ENCODE results near the gene TCEAL4. TPM values are rescaled to one million over a fixed set of nuclear protein-coding genes. Genes with fewer than 3 reads are reported as not detected.

TCEAL4 gene
- total RNA-seq, 1 experiment from 2014 or later: 29.8 TPM

- Histone ChIP-seq H3F3A (ENCODE audit: low read length, unreplicated experiment) (peaks cover 9% of the 10 kb centered on the region), H3K4me2 (ENCODE audit: low read length) (peak overlapping the region; percentile 80), H3K9me3 (ENCODE audit: low read length) (no peaks in the 10 kb centered on the region), H3K27ac (ENCODE audit: low read length) (peak overlapping the region; percentile 97), H3K27me3 (ENCODE audit: low read length) (no peaks in the 10 kb centered on the region), H3K36me3 (ENCODE audit: low read depth, low read length) (no peaks in the 10 kb centered on the region; the same call in 1 of the 2 replicates), H3K79me2 (ENCODE audit: low read length) (0 out of 2 replicates have a peak, but pooled peaks cover 12% of the 10 kb centered on the region), H4K20me1 (ENCODE audit: low read length) (no peaks in the 10 kb centered on the region), H3K9me2 (replicated peaks; ENCODE audit: low read length) (0 out of 2 replicates have a peak, but pooled peaks cover 3% of the 10 kb centered on the region), H2AFZ (ENCODE audit: low read length) (no peak overlapping the region), H3K4me1 (ENCODE audit: insufficient read depth, low read length) (peaks cover 42% of the 10 kb centered on the region), H3K9ac (ENCODE audit: low read length) (peak overlapping the region; percentile 73), H3K4me3 (ENCODE audit: low read length) (no peak overlapping the region; the same call in 1 of the 2 replicates)
- intact Hi-C loops (cut with micrococcal nuclease): loop anchor here (1.0 kb wide), 1 partner anchor 56 kb away; no protein-coding TSS in a partner anchor
- CTCF ChIA-PET: no interaction called here
- POLR2A ChIA-PET (ENCODE audit: unreplicated experiment): interaction anchor here (0.6 to 1.0 kb wide), 2 partner anchors 14 to 208 kb away, joined by 3 to 4 read pairs; no protein-coding TSS in a partner anchor
- peak; percentile 58 for DNase-seq
- ATAC-seq: peak; percentile 30; the same call in 1 of the 2 replicates
- no TSS peak for BruUV-seq (replicated peaks)
- no peak for TF ChIP-seq EZH2phosphoT487 (IDR thresholded peaks at IDR 0.05; ENCODE audit: borderline replicate concordance, low read length)
- no peak for TF ChIP-seq CTCF (conservative IDR thresholded peaks at IDR 0.05; ENCODE audit: low read depth, low read length)
Observed at GRCh38 chrX:103615781-103616371, 30.6 kb downstream of the TCEAL4 start.

- ChIA-PET POLR2A (ENCODE audit: unreplicated experiment) (no interaction called here), CTCF (no interaction called here)
- Histone ChIP-seq H3K4me2 (ENCODE audit: low read length) (no peak overlapping the region), H3K27me3 (ENCODE audit: low read length) (no peaks in the 10 kb centered on the region), H3K27ac (ENCODE audit: low read length) (peak overlapping the region; percentile 97), H3F3A (ENCODE audit: low read length, unreplicated experiment) (peaks cover 9% of the 10 kb centered on the region), H3K9ac (ENCODE audit: low read length) (peak overlapping the region; percentile 73), H3K9me3 (ENCODE audit: low read length) (no peaks in the 10 kb centered on the region), H3K4me3 (ENCODE audit: low read length) (no peak overlapping the region), H3K9me2 (replicated peaks; ENCODE audit: low read length) (0 out of 2 replicates have a peak, but pooled peaks cover 3% of the 10 kb centered on the region), H2AFZ (ENCODE audit: low read length) (no peak overlapping the region), H4K20me1 (ENCODE audit: low read length) (no peaks in the 10 kb centered on the region), H3K79me2 (ENCODE audit: low read length) (0 out of 2 replicates have a peak, but pooled peaks cover 4% of the 10 kb centered on the region), H3K36me3 (ENCODE audit: low read depth, low read length) (no peaks in the 10 kb centered on the region; the same call in none of the 2 replicates), H3K4me1 (ENCODE audit: insufficient read depth, low read length) (peaks cover 42% of the 10 kb centered on the region)
- ATAC-seq (no peak), DNase-seq (no peak)
- TF ChIP-seq CTCF (conservative IDR thresholded peaks at IDR 0.05; ENCODE audit: low read depth, low read length): no peak
- intact Hi-C loops (cut with micrococcal nuclease): no loop called here
- BruUV-seq (replicated peaks): no TSS peak
Observed at GRCh38 chrX:103616676-103617186, 31.4 kb downstream of the TCEAL4 start.

GRCh38 chrX:103624111-103624510 is 38.8 kb downstream of the TCEAL4 start:
- no TSS peak for BruUV-seq (replicated peaks)
- Histone ChIP-seq H3K4me1 (ENCODE audit: insufficient read depth, low read length) (peaks cover 16% of the 10 kb centered on the region), H3K9ac (ENCODE audit: low read length) (no peak overlapping the region), H2AFZ (ENCODE audit: low read length) (no peak overlapping the region), H3K9me2 (replicated peaks; ENCODE audit: low read length) (no peaks in the 10 kb centered on the region), H3K36me3 (ENCODE audit: low read depth, low read length) (no peaks in the 10 kb centered on the region; the same call in none of the 2 replicates), H3K9me3 (ENCODE audit: low read length) (no peaks in the 10 kb centered on the region), H3K79me2 (ENCODE audit: low read length) (peaks cover 34% of the 10 kb centered on the region), H3F3A (ENCODE audit: low read length, unreplicated experiment) (no peaks in the 10 kb centered on the region), H3K27me3 (ENCODE audit: low read length) (no peaks in the 10 kb centered on the region), H3K4me2 (ENCODE audit: low read length) (no peak overlapping the region), H3K27ac (ENCODE audit: low read length) (no peak overlapping the region), H4K20me1 (ENCODE audit: low read length) (no peaks in the 10 kb centered on the region), H3K4me3 (ENCODE audit: low read length) (no peak overlapping the region)
- CTCF ChIA-PET: no interaction called here
- POLR2A ChIA-PET (ENCODE audit: unreplicated experiment): no interaction called here
- DNase-seq: no peak
- no peak for ATAC-seq
- intact Hi-C loops (cut with micrococcal nuclease): no loop called here
- no peak for TF ChIP-seq EZH2phosphoT487 (IDR thresholded peaks at IDR 0.05; ENCODE audit: borderline replicate concordance, low read length)
- no peak for TF ChIP-seq EZH2 (IDR thresholded peaks at IDR 0.05; ENCODE audit: low read length, unreplicated experiment)
- TF ChIP-seq CTCF (conservative IDR thresholded peaks at IDR 0.05; ENCODE audit: low read depth, low read length): no peak

Data from PC-3 (cell line).